Epidermal melanocyte (primary cell): ENCODE data around the gene EMC9.

Experiments used
- DNase-seq: peaks from one replicate; pipeline ENCODE4 v3.0.0; 2011; ENCODE audit warnings: low spot score; ENCODE audit not compliant: insufficient read length

Gene EMC9

GRCh38 chr14:24089890-24090289 is 51.5 kb downstream of the EMC9 start:
- no peak for DNase-seq
